Body of pancreas (tissue), 4 donors: Measurements from ENCODE around the gene NOP9.

Source experiments
- POLR2A ChIP-seq, 3 donors: fragments of 450-650 bp; IDR thresholded peaks; one replicate each; pipeline ENCODE4 v1.6.1; 2016; ENCODE audit warnings: antibody characterized with exemption in 3 of 3, mild to moderate bottlenecking in 2 of 3
- TF ChIP-seq, protein P1 (sequence below), 7 experiments: fragments of 450-650 bp in 4 of 7; fragments of 200-600 bp in 3 of 7; sonication (generic) in 3 of 7; IDR thresholded peaks; one replicate each; pipeline ENCODE4 v1.5.1; 2016 to 2019; ENCODE audit warnings: antibody characterized with exemption in 7 of 7

DNA sequence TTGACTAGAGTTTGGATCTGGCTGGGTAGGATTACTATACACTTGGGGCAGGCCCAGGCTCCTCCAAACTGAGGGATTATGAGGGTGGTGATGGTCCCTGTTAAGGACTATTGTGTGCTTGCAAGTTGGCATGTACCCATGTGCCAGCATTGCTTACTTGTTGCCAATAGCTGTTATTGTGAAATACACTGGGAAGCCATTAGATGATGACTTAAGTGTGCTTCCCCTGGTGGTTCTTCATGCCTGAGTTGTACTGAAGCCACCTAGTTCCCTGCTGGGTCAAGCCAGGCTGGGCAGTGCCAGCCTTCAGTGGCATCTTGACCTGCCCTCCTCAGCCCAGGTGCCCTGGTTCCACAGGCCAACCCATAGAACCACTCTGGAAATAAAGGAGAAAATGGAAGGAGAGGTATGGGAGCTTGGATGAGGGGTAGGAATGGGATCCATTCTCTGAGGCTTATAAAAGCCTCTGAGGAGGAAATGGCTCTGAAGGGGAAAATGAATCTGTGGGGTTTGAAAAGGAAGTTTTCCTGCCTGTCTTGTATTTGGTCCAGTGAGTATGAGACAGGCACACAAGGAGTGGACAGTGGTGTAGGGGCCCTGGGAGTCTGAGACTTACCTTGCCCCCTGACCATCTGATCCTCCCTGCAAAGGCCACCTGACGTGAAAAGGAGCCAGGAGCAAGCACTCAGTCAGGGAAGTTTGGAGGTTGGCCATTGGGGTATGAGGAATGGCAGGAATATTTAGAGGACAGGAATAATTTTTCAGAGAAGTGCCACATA is 12.4 kb downstream of the NOP9 start:
- TF ChIP-seq, protein P1, sequence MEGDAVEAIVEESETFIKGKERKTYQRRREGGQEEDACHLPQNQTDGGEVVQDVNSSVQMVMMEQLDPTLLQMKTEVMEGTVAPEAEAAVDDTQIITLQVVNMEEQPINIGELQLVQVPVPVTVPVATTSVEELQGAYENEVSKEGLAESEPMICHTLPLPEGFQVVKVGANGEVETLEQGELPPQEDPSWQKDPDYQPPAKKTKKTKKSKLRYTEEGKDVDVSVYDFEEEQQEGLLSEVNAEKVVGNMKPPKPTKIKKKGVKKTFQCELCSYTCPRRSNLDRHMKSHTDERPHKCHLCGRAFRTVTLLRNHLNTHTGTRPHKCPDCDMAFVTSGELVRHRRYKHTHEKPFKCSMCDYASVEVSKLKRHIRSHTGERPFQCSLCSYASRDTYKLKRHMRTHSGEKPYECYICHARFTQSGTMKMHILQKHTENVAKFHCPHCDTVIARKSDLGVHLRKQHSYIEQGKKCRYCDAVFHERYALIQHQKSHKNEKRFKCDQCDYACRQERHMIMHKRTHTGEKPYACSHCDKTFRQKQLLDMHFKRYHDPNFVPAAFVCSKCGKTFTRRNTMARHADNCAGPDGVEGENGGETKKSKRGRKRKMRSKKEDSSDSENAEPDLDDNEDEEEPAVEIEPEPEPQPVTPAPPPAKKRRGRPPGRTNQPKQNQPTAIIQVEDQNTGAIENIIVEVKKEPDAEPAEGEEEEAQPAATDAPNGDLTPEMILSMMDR (IDR thresholded peaks at IDR 0.05): no peak
- no peak for TF ChIP-seq POLR2A (IDR thresholded peaks at IDR 0.05)
